Measurements from ENCODE around the gene INO80C.

Gene INO80C

GRCh38 chr18:35431374-35431741, 66.4 kb downstream of the INO80C start:
- in situ Hi-C loops (cut with HindIII; ENCODE audit: low sequenced_read_pairs) = no loop called here
- no peak overlapping the region for H3K4me3 ChIP-seq (ENCODE audit: low read depth, low read length)
- DNase-seq (ENCODE audit: low read depth) = no peak
- no peak for TF ChIP-seq CTCF (IDR thresholded peaks at IDR 0.05; ENCODE audit: low read depth, low read length, missing control alignments)

GRCh38 chr18:35430721-35431373, 66.9 kb downstream of the INO80C start:
- H3K4me3 ChIP-seq (ENCODE audit: low read depth, low read length) = no peak overlapping the region
- no peak for DNase-seq (ENCODE audit: low read depth)
- TF ChIP-seq CTCF (IDR thresholded peaks at IDR 0.05; ENCODE audit: low read depth, low read length, missing control alignments) = no peak
- in situ Hi-C loops (cut with HindIII; ENCODE audit: low sequenced_read_pairs) = no loop called here

- TF ChIP-seq CTCF (IDR thresholded peaks at IDR 0.05; ENCODE audit: low read depth, low read length, missing control alignments) = no peak
- H3K4me3 ChIP-seq (ENCODE audit: low read depth, low read length) = no peak overlapping the region
- in situ Hi-C loops (cut with HindIII; ENCODE audit: low sequenced_read_pairs) = no loop called here
- DNase-seq (ENCODE audit: low read depth) = no peak
Observed at GRCh38 chr18:35426786-35427185, 71.0 kb downstream of the INO80C start.

- no peak for TF ChIP-seq CTCF (IDR thresholded peaks at IDR 0.05; ENCODE audit: low read depth, low read length, missing control alignments)
- DNase-seq (ENCODE audit: low read depth) = no peak
- no peak overlapping the region for H3K4me3 ChIP-seq (ENCODE audit: low read depth, low read length)
- in situ Hi-C loops (cut with HindIII; ENCODE audit: low sequenced_read_pairs) = no loop called here
Observed at GRCh38 chr18:35424356-35424755, 73.4 kb downstream of the INO80C start.

GRCh38 chr18:35422237-35422636, 75.5 kb downstream of the INO80C start:
- no peak for DNase-seq (ENCODE audit: low read depth)
- in situ Hi-C loops (cut with HindIII; ENCODE audit: low sequenced_read_pairs) = no loop called here
- no peak overlapping the region for H3K4me3 ChIP-seq (ENCODE audit: low read depth, low read length)
- no peak for TF ChIP-seq CTCF (IDR thresholded peaks at IDR 0.05; ENCODE audit: low read depth, low read length, missing control alignments)

- no peak for DNase-seq (ENCODE audit: low read depth)
- in situ Hi-C loops (cut with HindIII; ENCODE audit: low sequenced_read_pairs) = no loop called here
- no peak overlapping the region for H3K4me3 ChIP-seq (ENCODE audit: low read depth, low read length)
- TF ChIP-seq CTCF (IDR thresholded peaks at IDR 0.05; ENCODE audit: low read depth, low read length, missing control alignments) = no peak
Observed at GRCh38 chr18:35418610-35419009, 79.2 kb downstream of the INO80C start.

Measured in astrocyte of the cerebellum (primary cell).